Coronary artery (tissue), 2 donors: Measurements from ENCODE around the gene GUCY2D.
"Not testable (repeated sequence)": the region's sequence is repeated elsewhere in the genome, so short reads cannot be mapped to it uniquely, and the experiment has no call there.

Experiments used
- DNase-seq: peaks from one replicate; pipeline ENCODE4 v3.0.0-alpha.2; 2017; ENCODE audit warnings: low spot score
- H3K27ac ChIP-seq, 2 donors: fragments of 200-600 bp; sonication (generic); one replicate each; pipeline ENCODE4 v1.5.1; 2016 to 2019
- H3K4me3 ChIP-seq: fragments of 200-600 bp; sonication (generic); 2 replicates; pipeline ENCODE4 v1.5.1; 2016; ENCODE audit warnings: mild to moderate bottlenecking, moderate library complexity
- CTCF ChIP-seq: fragments of 200-600 bp; sonication (generic); IDR thresholded peaks from one replicate; pipeline ENCODE4 v1.5.1; 2019; ENCODE audit warnings: antibody characterized with exemption

The GUCY2D gene

GRCh38 chr17:8001976-8002720, at the start of gene GUCY2D:
Gene GUCY2D, plus strand, starts transcription at chr17:8002615. Its CDS starts 433 bp downstream, at chr17:8003048.
- DNase-seq = peak; percentile 69
- Histone ChIP-seq H3K4me3 (peak within 1 kb of the TSS; percentile 64), H3K27ac (no peak within 1 kb of the TSS)
- no peak for TF ChIP-seq CTCF

GRCh38 chr17:7953266-7953665, 49.1 kb upstream of the GUCY2D start:
- not testable (repeated sequence) for DNase-seq, H3K27ac ChIP-seq, H3K4me3 ChIP-seq

GRCh38 chr17:7955414-7956227, 46.8 kb upstream of the GUCY2D start:
- Histone ChIP-seq H3K27ac (no peak overlapping the region), H3K4me3 (no peak overlapping the region)
- no peak for DNase-seq
- no peak for TF ChIP-seq CTCF

GRCh38 chr17:7956228-7956965, 46.0 kb upstream of the GUCY2D start:
- TF ChIP-seq CTCF = no peak
- Histone ChIP-seq H3K4me3 (no peak overlapping the region), H3K27ac (no peak overlapping the region)
- no peak for DNase-seq

GRCh38 chr17:7959503-7960253, 42.7 kb upstream of the GUCY2D start:
- no peak for TF ChIP-seq CTCF
- Histone ChIP-seq H3K27ac (no peak overlapping the region), H3K4me3 (no peak overlapping the region)
- no peak for DNase-seq

GRCh38 chr17:7961421-7961820, 41.0 kb upstream of the GUCY2D start:
- no peak for TF ChIP-seq CTCF
- H3K27ac ChIP-seq = no peak overlapping the region
- DNase-seq = no peak
- no peak overlapping the region for H3K4me3 ChIP-seq

GRCh38 chr17:7967751-7968150, 34.7 kb upstream of the GUCY2D start:
- Histone ChIP-seq H3K27ac (no peak overlapping the region), H3K4me3 (no peak overlapping the region)
- TF ChIP-seq CTCF = no peak
- DNase-seq = no peak
